Stimulated activated CD8-positive, alpha-beta memory T cell treated with anti-CD3 and anti-CD28 coated beads, Interleukin-4, amount 100 ng/mL, for 48 hours (primary cell): Measurements from ENCODE around the gene PPP2R5D.
"Not testable (repeated sequence)": the region's sequence is repeated elsewhere in the genome, so short reads cannot be mapped to it uniquely, and the experiment has no call there.

Experiments
- DNase-seq: peaks from one replicate; pipeline ENCODE4 v3.0.0-alpha.2; 2020

Gene PPP2R5D

GRCh38 chr6:42996513-42996912 lies 12.1 kb downstream of the PPP2R5D start:
- DNase-seq, result no peak

- DNase-seq, result not testable (repeated sequence)
These were observed 13.8 kb downstream of the PPP2R5D start for GRCh38 chr6:42998205-42998604.

- no peak for DNase-seq
These were observed 17.5 kb downstream of the PPP2R5D start for GRCh38 chr6:43001843-43002242.

DNA sequence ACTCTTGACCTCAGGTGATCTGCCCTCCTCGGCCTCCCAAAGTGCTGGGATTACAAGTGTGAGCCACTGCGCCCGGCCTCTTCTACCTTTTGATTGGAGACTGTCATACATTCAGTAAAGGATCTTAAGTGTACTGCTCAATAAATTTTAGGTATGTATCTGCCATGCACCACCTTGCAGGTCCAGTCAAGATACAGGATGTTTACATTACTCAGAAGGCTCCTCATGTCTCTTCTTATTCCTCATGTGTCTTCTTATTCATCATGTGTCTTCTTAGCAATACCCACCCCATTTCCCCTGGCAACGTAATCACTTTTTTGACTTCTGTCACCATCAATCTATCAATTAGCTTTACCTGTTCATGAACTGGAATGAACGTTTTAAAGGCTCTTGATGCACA lies 21.5 kb downstream of the PPP2R5D start:
- DNase-seq, result no peak

GRCh38 chr6:43006251-43006650 lies 21.9 kb downstream of the PPP2R5D start:
- DNase-seq, result no peak

DNA sequence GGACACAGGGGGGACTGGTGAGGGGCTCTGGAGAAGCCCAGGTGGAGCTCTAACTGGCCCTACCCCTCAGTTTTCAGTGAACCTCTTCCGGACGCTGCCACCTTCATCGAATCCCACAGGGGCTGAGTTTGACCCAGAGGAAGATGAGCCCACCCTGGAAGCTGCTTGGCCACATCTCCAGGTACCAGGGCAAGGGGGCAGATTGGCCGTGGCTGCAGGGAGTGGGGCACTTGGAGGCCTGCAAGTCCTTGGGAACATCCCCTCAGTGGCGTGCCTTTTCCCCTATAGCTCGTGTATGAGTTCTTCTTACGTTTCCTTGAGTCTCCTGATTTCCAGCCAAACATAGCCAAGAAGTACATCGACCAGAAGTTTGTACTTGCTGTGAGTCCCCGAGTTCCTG lies 22.8 kb downstream of the PPP2R5D start:
- no peak for DNase-seq

DNA sequence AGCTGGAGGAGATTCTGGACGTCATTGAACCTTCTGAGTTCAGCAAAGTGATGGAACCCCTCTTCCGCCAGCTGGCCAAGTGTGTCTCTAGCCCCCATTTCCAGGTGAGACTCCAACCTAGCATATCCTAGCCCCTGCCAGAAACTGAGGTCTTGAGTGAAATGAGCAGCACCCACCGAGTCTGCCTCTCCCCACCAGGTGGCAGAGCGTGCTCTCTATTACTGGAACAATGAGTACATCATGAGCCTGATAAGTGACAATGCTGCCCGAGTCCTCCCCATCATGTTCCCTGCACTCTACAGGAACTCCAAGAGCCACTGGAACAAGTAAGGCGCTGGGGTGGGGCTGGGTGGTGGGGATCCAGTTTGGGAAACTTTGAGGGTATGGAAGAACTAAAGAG lies 24.8 kb downstream of the PPP2R5D start:
- DNase-seq, result peak; percentile 50

DNA sequence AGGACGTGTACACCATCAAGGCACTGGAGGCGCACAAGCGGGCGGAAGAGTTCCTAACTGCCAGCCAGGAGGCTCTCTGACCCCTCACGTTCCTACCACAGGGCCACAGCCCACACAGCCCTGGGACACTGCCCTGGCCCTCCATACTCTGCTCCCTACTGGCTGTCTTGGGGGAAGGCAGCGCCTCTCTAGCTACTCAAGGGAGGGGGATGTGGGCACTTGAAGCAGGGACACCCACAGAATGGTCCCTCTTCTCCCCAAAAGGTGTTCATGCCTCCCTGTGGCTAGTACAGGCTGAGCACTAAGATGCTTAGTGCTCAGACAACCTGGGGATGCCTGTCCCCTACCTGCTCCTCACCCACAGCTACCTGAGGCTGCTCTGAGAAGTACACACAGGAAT lies 26.8 kb downstream of the PPP2R5D start:
- DNase-seq, result no peak

- no peak for DNase-seq
These were observed 28.0 kb downstream of the PPP2R5D start for GRCh38 chr6:43012364-43012763.

DNA sequence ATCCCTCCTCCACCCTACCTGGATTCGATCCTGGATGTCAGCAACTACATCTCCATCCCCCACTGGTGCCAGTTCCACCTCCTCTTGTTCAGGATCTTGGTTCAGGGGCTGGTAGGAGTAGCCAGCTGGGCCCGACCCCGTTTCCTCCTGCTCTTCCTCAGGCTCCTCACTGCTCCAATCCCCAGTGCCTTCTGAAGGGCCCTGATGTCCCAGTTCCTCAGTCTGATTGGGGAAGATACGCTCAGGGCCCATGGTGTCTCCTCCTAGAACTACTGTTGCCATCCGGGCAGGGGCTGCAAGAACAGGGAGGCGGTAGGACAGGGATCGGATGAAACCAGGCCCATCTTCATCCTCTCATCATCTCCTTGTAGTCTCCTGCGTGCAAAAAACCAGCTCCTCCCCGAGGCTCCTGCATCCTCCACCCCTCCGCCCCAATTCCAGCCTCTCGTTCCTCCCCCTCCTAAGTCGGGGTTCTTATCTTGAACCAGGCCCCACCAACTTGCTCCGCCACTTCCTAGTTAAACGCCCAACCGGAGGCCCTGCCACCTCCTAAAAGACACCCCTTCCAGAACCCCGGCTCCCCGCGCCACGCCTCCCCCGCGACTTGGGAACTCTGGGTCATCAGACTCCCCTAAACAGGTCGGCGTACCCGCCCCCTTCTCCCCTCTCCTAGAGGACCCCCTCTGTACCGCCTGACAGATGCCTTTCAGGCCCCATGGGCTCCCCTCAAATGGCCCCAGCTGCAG lies 28.9 kb downstream of the PPP2R5D start:
- DNase-seq, result no peak

GRCh38 chr6:43013843-43014433 lies 29.6 kb downstream of the PPP2R5D start, which contains the start of the genes KLHDC3 and MEA1:
Gene KLHDC3, plus strand, starts transcription at chr6:43014249. Its CDS starts 2,944 bp downstream, at chr6:43017193.
Gene MEA1, minus strand, starts transcription at chr6:43013946. Its CDS starts 133 bp downstream, at chr6:43013813.
- DNase-seq, result peak; percentile 99

- DNase-seq, result no peak
These were observed 30.1 kb downstream of the PPP2R5D start for GRCh38 chr6:43014434-43014909.

GRCh38 chr6:43016176-43016942 lies 32.0 kb downstream of the PPP2R5D start:
- no peak for DNase-seq

DNA sequence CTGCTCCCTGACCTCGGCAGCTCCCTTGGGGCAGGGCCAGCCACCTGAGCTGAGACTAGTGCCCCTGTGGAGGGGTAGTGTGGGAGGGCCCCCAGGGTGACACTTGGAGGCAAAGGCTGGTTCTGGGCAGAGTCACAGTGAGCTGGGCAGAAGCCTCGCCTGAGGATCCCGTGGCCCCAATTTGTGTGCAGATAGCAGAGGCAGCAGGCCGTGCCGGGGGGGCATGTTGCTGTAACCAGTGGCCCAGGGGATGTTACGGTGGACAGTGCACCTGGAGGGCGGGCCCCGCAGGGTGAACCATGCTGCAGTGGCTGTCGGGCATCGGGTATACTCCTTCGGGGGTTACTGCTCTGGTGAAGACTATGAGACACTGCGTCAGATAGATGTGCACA lies 32.6 kb downstream of the PPP2R5D start:
- DNase-seq, result no peak

- DNase-seq, result no peak
These were observed 34.8 kb downstream of the PPP2R5D start for GRCh38 chr6:43019152-43019551.

GRCh38 chr6:43020052-43020705 lies 35.8 kb downstream of the PPP2R5D start:
- DNase-seq, result no peak

DNA sequence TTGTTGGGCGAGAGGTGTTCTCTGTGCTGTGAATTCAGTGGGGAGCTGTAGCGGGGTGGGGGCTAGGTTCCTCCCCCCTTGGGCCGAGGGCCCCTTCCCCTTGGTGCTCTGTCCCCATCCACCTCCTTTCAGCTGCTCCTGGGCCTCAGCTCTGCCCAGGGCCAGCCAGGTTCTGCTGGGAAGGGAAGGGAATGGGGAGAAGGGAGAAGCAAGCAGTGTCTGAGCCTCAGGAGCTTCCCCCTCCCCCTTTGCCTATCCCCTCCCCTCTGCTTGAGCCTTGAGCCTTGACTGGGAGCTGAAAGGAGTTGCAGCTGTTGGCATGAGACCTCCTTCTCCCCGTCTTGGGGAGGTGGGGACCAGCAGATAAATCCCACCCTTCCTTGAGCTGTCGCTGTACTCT lies 36.5 kb downstream of the PPP2R5D start:
- no peak for DNase-seq

GRCh38 chr6:43021270-43022047 lies 37.1 kb downstream of the PPP2R5D start, which contains the start of gene RRP36:
Gene RRP36, plus strand, starts transcription at chr6:43021623. Its CDS starts 32 bp downstream, at chr6:43021655.
- DNase-seq, result peak; percentile 83

GRCh38 chr6:43024436-43024835 lies 40.1 kb downstream of the PPP2R5D start:
- DNase-seq, result peak; percentile 34

GRCh38 chr6:43026365-43026764 lies 42.0 kb downstream of the PPP2R5D start:
- no peak for DNase-seq

GRCh38 chr6:43029120-43029519 lies 44.8 kb downstream of the PPP2R5D start:
- DNase-seq, result no peak

GRCh38 chr6:43032326-43032725 lies 48.0 kb downstream of the PPP2R5D start:
- no peak for DNase-seq
